OCI-LY7 (cell line): Measurements from ENCODE around the gene SMYD1. TPM values are rescaled to one million over a fixed set of nuclear protein-coding genes. Genes with fewer than 3 reads are reported as not detected.

Experiments used
- BruUV-seq: library from RNA; stranded (reverse); fragments of 400-500 nt; replicated peaks from 2 replicates; lab custom pipeline; 2021; lab: Mats Ljungman, UMichigan
- CTCF ChIA-PET: fragments of 300-600 bp; sonication (Branson Sonifier 250); formaldehyde crosslinking; loops from one replicate; lab custom pipeline; 2022; ENCODE audit warnings: antibody characterized with exemption; ENCODE audit not compliant: unreplicated experiment; lab: Charles Lee
- POLR2A ChIA-PET: fragments of 300-600 bp; sonication (Branson Sonifier 250); formaldehyde crosslinking; loops from one replicate; lab custom pipeline; 2022; ENCODE audit warnings: antibody characterized with exemption; lab: Charles Lee
- DNase-seq: peaks from one replicate; pipeline ENCODE4 v3.0.0-alpha.2; 2015; ENCODE audit warnings: low spot score
- H2AFZ ChIP-seq: fragments of 200-600 bp; sonication (generic), shearing (Covaris generic); 2 replicates; pipeline ENCODE4 v1.6.1; 2014; ENCODE audit warnings: mild to moderate bottlenecking, antibody characterized with exemption, low read length, moderate library complexity
- H3K27ac ChIP-seq: fragments of 200-600 bp; sonication (generic); 2 replicates; pipeline ENCODE4 v1.5.1; 2014; ENCODE audit warnings: mixed run types, low read depth, mild to moderate bottlenecking, moderate library complexity, low read length, inconsistent platforms; ENCODE audit not compliant: poor library complexity, severe bottlenecking
- H3K36me3 ChIP-seq: fragments of 200-600 bp; sonication (generic); 2 replicates; pipeline ENCODE4 v1.6.1; 2014; ENCODE audit warnings: mild to moderate bottlenecking, antibody characterized with exemption, low read length, moderate library complexity, mixed read lengths; ENCODE audit not compliant: insufficient read depth
- H3K4me1 ChIP-seq: fragments of 200-600 bp; sonication (generic); 2 replicates; pipeline ENCODE4 v1.5.1; 2014; ENCODE audit warnings: mild to moderate bottlenecking, low read length; ENCODE audit not compliant: insufficient read depth, poor library complexity, severe bottlenecking
- H3K4me2 ChIP-seq: fragments of 200-600 bp; sonication (generic); 2 replicates; pipeline ENCODE4 v1.6.1; 2014; ENCODE audit warnings: mild to moderate bottlenecking, low read length
- H3K4me3 ChIP-seq: fragments of 200-600 bp; sonication (generic); 2 replicates; pipeline ENCODE4 v1.5.1; 2014; ENCODE audit warnings: mild to moderate bottlenecking, low read depth, low read length; ENCODE audit not compliant: poor library complexity, severe bottlenecking
- H3K79me2 ChIP-seq: fragments of 200-600 bp; sonication (generic); 2 replicates; pipeline ENCODE4 v1.6.1; 2016; ENCODE audit warnings: low read depth, mild to moderate bottlenecking, low read length, moderate library complexity, mixed read lengths; ENCODE audit not compliant: insufficient read depth
- H3K9me2 ChIP-seq: fragments of 200-600 bp; sonication (generic); 2 replicates; pipeline ENCODE4 v1.6.1; 2016; ENCODE audit warnings: mild to moderate bottlenecking, low read length, mixed read lengths; ENCODE audit not compliant: insufficient read depth
- H3K9me3 ChIP-seq: fragments of 200-600 bp; sonication (generic); 2 replicates; pipeline ENCODE4 v1.6.1; 2014; ENCODE audit warnings: mild to moderate bottlenecking, mixed run types, low read length, mixed read lengths
- H4K20me1 ChIP-seq: fragments of 200-600 bp; sonication (generic); 2 replicates; pipeline ENCODE4 v1.6.1; 2014; ENCODE audit warnings: mild to moderate bottlenecking, antibody characterized with exemption, low read length, moderate library complexity, mixed read lengths; ENCODE audit not compliant: insufficient read depth
- EZH2phosphoT487 ChIP-seq: fragments of 200-600 bp; sonication (generic); IDR thresholded peaks from 2 replicates; pipeline ENCODE4 v1.6.1; 2018; ENCODE audit warnings: low read depth, borderline replicate concordance, mild to moderate bottlenecking, mixed run types, antibody characterized with exemption, low read length, moderate library complexity, mixed read lengths
- intact Hi-C: fragments of 100-400 bp; cut with micrococcal nuclease; formaldehyde crosslinking; loops from one replicate; pipeline ENCODE4 v1.10.0; 2022; ENCODE audit not compliant: unreplicated experiment
- total RNA-seq, 2 experiments: library from RNA; depleted of rRNA in 1 of 2; stranded (reverse); fragments of >200 nt in 1 of 2; shearing (Covaris generic) in 1 of 2; gene quantifications; 2 replicates each; pipeline ENCODE4 v1.2.3, GENCODE V29; 2014 to 2022
- TF ChIP-seq, protein P1 (sequence below): fragments of 200-600 bp; sonication (generic); conservative IDR thresholded peaks from 2 replicates; pipeline ENCODE4 v1.5.1; 2014; ENCODE audit warnings: mild to moderate bottlenecking, antibody characterized with exemption, low read length, moderate library complexity, mixed read lengths

SMYD1 gene
- total RNA-seq, 2 experiments from 2014 or later = not detected

GRCh38 chr2:88146590-88146989 lies 79.0 kb downstream of the SMYD1 start:
- H3K36me3 ChIP-seq = no peaks in the 10 kb centered on the region
- no TSS peak for BruUV-seq
- H3K9me3 ChIP-seq = peaks cover 18% of the 10 kb centered on the region; the same call in 1 of the 2 replicates
- no peak overlapping the region for H3K27ac ChIP-seq
- no peak overlapping the region for H3K4me2 ChIP-seq
- H3K9me2 ChIP-seq = no peaks in the 10 kb centered on the region
- ChIA-PET CTCF (no interaction called here), POLR2A (no interaction called here)
- H3K79me2 ChIP-seq = no peaks in the 10 kb centered on the region
- no peak for DNase-seq
- H3K4me1 ChIP-seq = no peaks in the 10 kb centered on the region
- H4K20me1 ChIP-seq = no peaks in the 10 kb centered on the region
- no peak overlapping the region for H2AFZ ChIP-seq
- H3K4me3 ChIP-seq = no peak overlapping the region
- intact Hi-C loops = loop anchor here (5.0 kb wide), 1 partner anchor 49 kb away; no protein-coding TSS in a partner anchor
- TF ChIP-seq EZH2phosphoT487 = no peak
- TF ChIP-seq, protein P1, sequence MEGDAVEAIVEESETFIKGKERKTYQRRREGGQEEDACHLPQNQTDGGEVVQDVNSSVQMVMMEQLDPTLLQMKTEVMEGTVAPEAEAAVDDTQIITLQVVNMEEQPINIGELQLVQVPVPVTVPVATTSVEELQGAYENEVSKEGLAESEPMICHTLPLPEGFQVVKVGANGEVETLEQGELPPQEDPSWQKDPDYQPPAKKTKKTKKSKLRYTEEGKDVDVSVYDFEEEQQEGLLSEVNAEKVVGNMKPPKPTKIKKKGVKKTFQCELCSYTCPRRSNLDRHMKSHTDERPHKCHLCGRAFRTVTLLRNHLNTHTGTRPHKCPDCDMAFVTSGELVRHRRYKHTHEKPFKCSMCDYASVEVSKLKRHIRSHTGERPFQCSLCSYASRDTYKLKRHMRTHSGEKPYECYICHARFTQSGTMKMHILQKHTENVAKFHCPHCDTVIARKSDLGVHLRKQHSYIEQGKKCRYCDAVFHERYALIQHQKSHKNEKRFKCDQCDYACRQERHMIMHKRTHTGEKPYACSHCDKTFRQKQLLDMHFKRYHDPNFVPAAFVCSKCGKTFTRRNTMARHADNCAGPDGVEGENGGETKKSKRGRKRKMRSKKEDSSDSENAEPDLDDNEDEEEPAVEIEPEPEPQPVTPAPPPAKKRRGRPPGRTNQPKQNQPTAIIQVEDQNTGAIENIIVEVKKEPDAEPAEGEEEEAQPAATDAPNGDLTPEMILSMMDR = no peak

DNA sequence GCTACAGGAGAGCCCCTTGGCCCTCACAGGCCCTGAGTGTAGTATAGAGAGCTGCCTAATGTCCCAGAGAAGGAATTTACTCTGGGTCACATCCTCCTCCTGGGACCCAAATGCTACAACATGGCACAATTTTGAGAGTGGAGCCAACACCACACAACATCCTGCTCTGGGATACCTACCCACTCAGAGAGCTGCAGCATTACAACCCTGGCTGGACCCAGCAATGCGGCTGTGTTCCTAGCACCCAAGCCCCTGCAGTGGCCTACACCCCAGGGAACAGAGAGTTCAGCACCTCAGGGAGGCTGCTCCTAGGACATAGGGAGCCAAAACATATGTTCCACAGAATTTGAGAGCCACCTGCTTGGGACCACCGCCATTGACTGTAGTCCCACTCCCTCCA lies 79.5 kb downstream of the SMYD1 start:
- Histone ChIP-seq H2AFZ (no peak overlapping the region), H3K9me3 (peaks cover 18% of the 10 kb centered on the region; the same call in 1 of the 2 replicates), H3K4me1 (no peaks in the 10 kb centered on the region), H3K4me3 (no peak overlapping the region), H3K79me2 (no peaks in the 10 kb centered on the region), H3K4me2 (no peak overlapping the region), H3K9me2 (no peaks in the 10 kb centered on the region), H3K27ac (no peak overlapping the region), H4K20me1 (no peaks in the 10 kb centered on the region), H3K36me3 (no peaks in the 10 kb centered on the region)
- no peak for DNase-seq
- no TSS peak for BruUV-seq
- POLR2A ChIA-PET = no interaction called here
- CTCF ChIA-PET = no interaction called here
- no peak for TF ChIP-seq EZH2phosphoT487
- TF ChIP-seq, protein P1 = no peak
- intact Hi-C loops = loop anchor here (5.0 kb wide), 1 partner anchor 50 kb away; no protein-coding TSS in a partner anchor

DNA sequence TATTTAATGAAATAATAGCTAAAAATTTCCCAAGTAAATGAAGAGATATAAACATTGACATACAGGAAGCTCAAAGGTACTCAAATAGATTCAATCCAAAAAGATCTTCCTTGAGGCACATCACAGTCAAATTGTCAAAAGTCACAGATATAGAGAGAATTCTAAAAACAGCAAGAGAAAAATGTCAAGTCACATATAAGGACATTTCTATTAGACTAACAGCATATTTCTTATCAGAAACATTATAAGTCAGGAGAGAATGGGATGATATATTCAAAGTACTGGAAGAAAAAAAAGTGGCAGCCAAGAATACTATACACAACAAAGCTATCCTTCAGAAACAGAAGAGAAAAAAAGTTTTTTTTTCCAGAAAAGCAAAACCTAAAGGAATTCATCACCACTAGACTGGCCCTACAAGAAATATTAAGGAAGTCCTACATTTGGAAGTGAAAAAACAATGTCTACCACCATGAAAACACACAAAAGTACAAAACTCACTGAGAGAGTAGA lies 81.4 kb downstream of the SMYD1 start:
- H2AFZ ChIP-seq = no peak overlapping the region
- POLR2A ChIA-PET = interaction anchor here (0.5 to 0.6 kb wide), 2 partner anchors 93 to 272 kb away, joined by 4 to 5 read pairs; no protein-coding TSS in a partner anchor
- no TSS peak for BruUV-seq
- H3K4me1 ChIP-seq = no peaks in the 10 kb centered on the region
- TF ChIP-seq, protein P1 = no peak
- no peak for TF ChIP-seq EZH2phosphoT487
- CTCF ChIA-PET = no interaction called here
- intact Hi-C loops = loop anchor here (5.0 kb wide), 1 partner anchor 52 kb away; no protein-coding TSS in a partner anchor
- no peaks in the 10 kb centered on the region for H3K9me2 ChIP-seq
- no peak overlapping the region for H3K4me2 ChIP-seq
- no peak for DNase-seq
- H4K20me1 ChIP-seq = no peaks in the 10 kb centered on the region
- no peak overlapping the region for H3K4me3 ChIP-seq
- H3K79me2 ChIP-seq = no peaks in the 10 kb centered on the region
- H3K9me3 ChIP-seq = peaks cover 30% of the 10 kb centered on the region; the same call in 1 of the 2 replicates
- H3K27ac ChIP-seq = no peak overlapping the region
- no peaks in the 10 kb centered on the region for H3K36me3 ChIP-seq
